Activated naive CD8-positive, alpha-beta T cell treated with anti-CD3 and anti-CD28 coated beads, Interleukin-2, amount 50 U/mL, for 24 hours (primary cell): Measurements from ENCODE around the gene MYRIP.

ENCODE experiments used
- ATAC-seq: fragments of 150-1000 bp; cut with Tn5 transposase; one replicate; pipeline ENCODE4 v1.10.0; 2021
- DNase-seq: peaks from one replicate; pipeline ENCODE4 v3.0.0; 2021
- H3K27ac Mint-ChIP-seq: one replicate; pipeline ENCODE4 v1.8.0; 2021; ENCODE audit warnings: mild to moderate bottlenecking, mixed read lengths
- H3K27me3 Mint-ChIP-seq: one replicate; pipeline ENCODE4 v1.8.0; 2021; ENCODE audit warnings: mixed read lengths
- H3K36me3 Mint-ChIP-seq: one replicate; pipeline ENCODE4 v1.8.0; 2021; ENCODE audit warnings: low read depth, mixed read lengths
- H3K4me1 Mint-ChIP-seq: one replicate; pipeline ENCODE4 v1.8.0; 2021; ENCODE audit warnings: mixed read lengths
- H3K4me3 Mint-ChIP-seq: one replicate; pipeline ENCODE4 v1.8.0; 2021; ENCODE audit warnings: mild to moderate bottlenecking, moderate library complexity, mixed read lengths
- H3K9me3 Mint-ChIP-seq: one replicate; pipeline ENCODE4 v1.8.0; 2021; ENCODE audit warnings: mixed read lengths

Gene MYRIP

DNA sequence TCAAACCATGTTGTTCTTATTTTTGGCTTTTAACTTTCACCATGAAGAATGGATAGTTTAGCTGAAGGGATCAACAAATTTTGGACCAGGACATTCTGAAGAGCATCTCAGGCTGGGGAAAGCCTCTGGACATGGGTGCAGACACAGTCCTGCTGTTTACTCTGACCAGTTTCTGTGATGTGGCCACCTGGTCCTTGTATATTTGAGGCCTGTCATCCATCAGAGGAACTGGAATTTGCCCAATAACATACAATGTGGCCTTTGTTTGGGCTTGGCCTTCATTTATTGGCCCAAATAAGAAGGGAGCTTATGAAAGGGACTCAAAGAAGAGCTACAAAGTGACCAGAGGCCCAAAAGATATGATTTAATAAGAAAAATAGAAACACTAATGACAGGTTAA lies 127.9 kb downstream of the MYRIP start:
- no peaks in the 10 kb centered on the region for H3K9me3 Mint-ChIP-seq
- H3K4me1 Mint-ChIP-seq = no peaks in the 10 kb centered on the region
- H3K27ac Mint-ChIP-seq = no peak overlapping the region
- no peak for ATAC-seq
- DNase-seq = no peak
- H3K4me3 Mint-ChIP-seq = no peak overlapping the region
- no peaks in the 10 kb centered on the region for H3K36me3 Mint-ChIP-seq
- H3K27me3 Mint-ChIP-seq = peaks cover 3% of the 10 kb centered on the region

DNA sequence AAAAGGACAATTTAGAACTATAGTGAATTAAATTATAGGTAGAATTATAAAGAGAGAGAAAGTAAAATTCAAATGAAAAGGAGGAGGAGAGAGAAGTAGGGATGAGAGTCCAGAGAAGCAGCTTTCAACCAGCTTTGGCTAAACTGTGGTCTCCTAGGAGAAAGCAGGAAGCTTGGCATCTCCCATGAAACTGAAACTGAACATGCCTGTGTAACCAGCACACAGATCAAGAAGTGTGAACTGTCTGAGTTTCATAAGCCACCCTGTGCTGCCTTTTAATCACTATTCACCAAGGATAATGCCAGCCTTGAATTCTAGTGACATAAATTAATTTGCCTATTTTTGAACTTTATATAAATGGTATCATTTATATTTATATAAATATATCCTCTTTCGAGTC lies 128.5 kb downstream of the MYRIP start:
- Mint-ChIP-seq H3K9me3 (no peaks in the 10 kb centered on the region), H3K4me3 (no peak overlapping the region), H3K4me1 (no peaks in the 10 kb centered on the region), H3K27me3 (no peaks in the 10 kb centered on the region), H3K27ac (no peak overlapping the region), H3K36me3 (no peaks in the 10 kb centered on the region)
- no peak for DNase-seq
- no peak for ATAC-seq

DNA sequence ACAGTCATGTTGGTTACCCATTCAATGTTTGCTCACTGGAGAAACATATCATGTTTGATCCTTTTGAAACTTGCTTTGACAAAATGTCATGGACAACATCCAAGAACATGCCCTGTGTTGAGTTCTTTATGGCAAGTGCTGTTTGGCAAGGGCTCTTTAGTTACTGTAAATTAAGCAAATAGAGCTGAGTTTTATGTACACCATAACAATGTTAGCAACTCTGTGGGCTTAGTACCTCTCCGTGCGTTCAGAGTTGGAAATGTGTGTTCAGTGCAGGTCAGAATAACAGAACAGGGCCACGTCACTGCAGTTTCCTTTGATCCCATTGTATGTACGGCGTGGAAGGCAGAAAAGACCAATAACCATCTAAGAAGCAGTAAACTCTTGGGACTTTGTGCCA lies 132.5 kb downstream of the MYRIP start:
- Mint-ChIP-seq H3K9me3 (peaks cover 1% of the 10 kb centered on the region), H3K36me3 (no peaks in the 10 kb centered on the region), H3K4me1 (no peaks in the 10 kb centered on the region), H3K4me3 (no peak overlapping the region), H3K27ac (no peak overlapping the region), H3K27me3 (peaks cover 2% of the 10 kb centered on the region)
- ATAC-seq = no peak
- DNase-seq = no peak

DNA sequence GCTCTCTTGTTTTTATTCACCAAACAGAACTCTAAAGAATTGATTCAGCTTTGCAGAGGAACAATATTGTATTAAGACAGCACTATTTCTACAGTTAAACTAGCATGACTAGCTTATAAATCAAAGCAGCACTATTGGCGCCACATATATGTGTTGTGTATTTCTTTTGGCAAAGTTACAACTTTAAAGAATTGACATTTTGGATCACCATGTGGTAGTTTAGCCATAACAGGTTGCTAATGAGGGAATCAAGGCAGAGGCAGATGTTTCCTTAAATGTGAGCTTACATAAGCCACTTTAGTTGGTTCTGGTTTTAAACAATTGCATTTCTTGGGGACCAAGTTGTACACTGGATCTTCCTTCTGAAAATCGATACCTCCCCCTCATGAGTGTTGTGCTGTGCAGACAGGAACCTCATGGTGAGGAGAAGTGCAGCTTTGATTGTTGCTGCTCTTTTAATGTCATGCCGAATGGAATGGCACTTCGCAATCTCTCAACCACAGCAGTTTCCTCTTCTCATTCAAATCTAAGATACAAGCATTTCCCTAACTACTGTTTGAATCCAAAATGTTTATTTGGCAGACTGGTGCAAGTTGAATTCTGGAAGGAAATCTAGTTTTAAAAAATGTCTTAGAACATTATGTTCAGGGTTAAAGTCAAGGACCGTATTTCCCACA lies 151.2 kb downstream of the MYRIP start:
- no peak for DNase-seq
- Mint-ChIP-seq H3K27ac (no peak overlapping the region), H3K9me3 (peaks cover 6% of the 10 kb centered on the region), H3K4me1 (no peaks in the 10 kb centered on the region), H3K27me3 (no peaks in the 10 kb centered on the region), H3K4me3 (no peak overlapping the region), H3K36me3 (no peaks in the 10 kb centered on the region)
- ATAC-seq = no peak

DNA sequence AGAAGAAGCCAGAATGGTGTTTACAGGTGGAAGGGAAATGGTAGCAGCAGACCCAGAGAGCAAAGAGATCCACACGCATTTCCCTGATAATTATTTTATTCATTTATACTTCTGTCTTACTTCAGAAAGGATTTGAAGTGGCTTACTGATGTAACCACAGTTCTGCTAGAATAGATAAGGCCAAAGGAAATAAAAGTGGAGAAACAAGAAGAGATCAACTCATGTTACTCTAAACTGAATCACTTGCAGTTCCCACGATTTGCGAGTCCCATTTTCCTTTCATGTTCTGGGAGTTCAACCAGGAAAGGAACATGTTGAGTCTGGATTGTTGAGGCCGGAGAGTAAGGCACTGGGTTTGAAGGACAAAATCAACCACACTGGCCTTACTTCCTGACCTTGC lies 151.8 kb downstream of the MYRIP start:
- Mint-ChIP-seq H3K4me3 (no peak overlapping the region), H3K36me3 (no peaks in the 10 kb centered on the region), H3K27ac (no peak overlapping the region), H3K4me1 (no peaks in the 10 kb centered on the region), H3K9me3 (peaks cover 4% of the 10 kb centered on the region), H3K27me3 (no peaks in the 10 kb centered on the region)
- ATAC-seq = no peak
- no peak for DNase-seq

DNA sequence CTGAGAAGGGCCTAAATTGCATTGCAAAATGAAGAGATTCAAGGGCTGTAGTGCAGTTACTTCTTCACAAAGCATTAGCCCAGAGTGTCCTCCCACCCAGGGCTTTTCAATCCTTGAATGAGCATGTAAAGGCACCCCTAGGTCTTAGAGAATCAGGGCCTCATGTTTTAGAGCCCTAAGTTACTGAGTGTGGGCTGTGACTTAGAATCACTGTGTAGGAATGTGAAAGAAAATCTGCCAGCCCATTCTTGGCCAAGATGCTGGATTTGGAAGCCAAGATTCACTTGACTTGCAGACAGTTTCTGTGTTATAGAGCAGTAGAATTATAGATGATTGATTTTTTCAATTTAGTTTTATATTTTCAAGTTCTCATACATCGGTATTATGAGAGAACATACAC lies 153.2 kb downstream of the MYRIP start:
- H3K4me1 Mint-ChIP-seq = no peaks in the 10 kb centered on the region
- H3K9me3 Mint-ChIP-seq = no peaks in the 10 kb centered on the region
- H3K27ac Mint-ChIP-seq = no peak overlapping the region
- no peak overlapping the region for H3K4me3 Mint-ChIP-seq
- H3K36me3 Mint-ChIP-seq = no peaks in the 10 kb centered on the region
- H3K27me3 Mint-ChIP-seq = no peaks in the 10 kb centered on the region
- no peak for ATAC-seq
- DNase-seq = no peak

DNA sequence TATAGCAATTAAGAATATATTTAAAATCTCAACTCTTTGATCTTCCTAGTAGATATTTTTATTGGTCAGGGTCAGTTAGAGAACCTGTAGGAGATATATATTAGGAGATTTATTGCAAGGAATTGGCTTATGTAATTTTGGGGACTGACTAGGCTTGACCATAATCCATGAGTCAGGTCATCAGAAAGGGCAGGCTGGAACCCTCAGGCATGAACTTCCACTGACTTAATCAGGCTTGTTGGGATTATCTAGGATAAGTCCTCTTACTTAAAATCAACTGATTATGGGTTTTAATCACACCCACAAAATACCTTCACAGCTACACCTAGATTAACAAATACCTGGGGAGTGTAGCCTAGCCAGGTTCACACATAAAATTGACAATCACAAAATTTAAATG lies 156.1 kb downstream of the MYRIP start:
- DNase-seq (no peak), ATAC-seq (no peak)
- Mint-ChIP-seq H3K27ac (no peak overlapping the region), H3K36me3 (no peaks in the 10 kb centered on the region), H3K4me1 (no peaks in the 10 kb centered on the region), H3K9me3 (no peaks in the 10 kb centered on the region), H3K27me3 (no peaks in the 10 kb centered on the region), H3K4me3 (no peak overlapping the region)

DNA sequence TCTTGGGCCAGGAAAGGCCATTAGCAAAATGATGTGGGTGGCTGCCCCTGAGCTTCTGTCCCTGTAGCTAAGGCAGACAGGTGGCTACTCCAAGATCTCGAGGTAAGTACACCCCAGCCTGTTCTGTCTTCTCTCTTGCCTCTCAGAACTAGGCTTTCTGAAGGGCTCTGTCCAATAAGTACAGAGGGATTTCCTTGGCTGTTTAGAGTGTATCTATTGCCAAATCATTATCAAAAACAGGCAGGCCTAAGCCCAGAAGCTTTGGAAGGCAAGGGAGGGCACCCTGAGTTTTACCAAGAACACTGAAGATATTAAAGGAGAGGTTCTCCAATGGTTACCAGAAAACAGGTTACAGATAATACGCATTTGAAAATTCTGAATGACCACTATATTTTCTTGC lies 156.6 kb downstream of the MYRIP start:
- Mint-ChIP-seq H3K36me3 (no peaks in the 10 kb centered on the region), H3K4me1 (no peaks in the 10 kb centered on the region), H3K27ac (no peak overlapping the region), H3K9me3 (no peaks in the 10 kb centered on the region), H3K27me3 (no peaks in the 10 kb centered on the region), H3K4me3 (no peak overlapping the region)
- no peak for DNase-seq
- ATAC-seq = no peak

DNA sequence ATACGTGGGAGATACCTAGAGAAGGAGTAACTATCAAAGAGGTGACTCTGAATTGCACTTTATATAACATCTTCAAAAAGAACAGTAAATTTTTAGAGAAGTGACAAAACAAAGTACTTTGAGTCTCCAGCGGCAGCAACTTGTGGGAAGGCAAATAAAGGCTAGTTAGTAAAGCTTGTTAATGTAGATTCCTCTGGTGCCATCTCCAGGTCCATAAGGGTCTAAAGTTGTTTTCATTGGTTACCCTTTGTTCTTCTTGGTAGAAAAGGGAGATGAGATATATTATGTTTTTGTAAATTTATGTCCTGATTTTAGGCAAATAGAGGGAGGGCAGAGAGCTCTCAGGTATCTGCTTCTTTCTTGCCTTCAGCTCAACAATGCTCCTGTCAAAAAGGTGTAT lies 161.6 kb downstream of the MYRIP start:
- Mint-ChIP-seq H3K4me3 (no peak overlapping the region), H3K9me3 (no peaks in the 10 kb centered on the region), H3K4me1 (no peaks in the 10 kb centered on the region), H3K36me3 (no peaks in the 10 kb centered on the region), H3K27ac (no peak overlapping the region), H3K27me3 (peaks cover 3% of the 10 kb centered on the region)
- ATAC-seq (no peak), DNase-seq (no peak)

DNA sequence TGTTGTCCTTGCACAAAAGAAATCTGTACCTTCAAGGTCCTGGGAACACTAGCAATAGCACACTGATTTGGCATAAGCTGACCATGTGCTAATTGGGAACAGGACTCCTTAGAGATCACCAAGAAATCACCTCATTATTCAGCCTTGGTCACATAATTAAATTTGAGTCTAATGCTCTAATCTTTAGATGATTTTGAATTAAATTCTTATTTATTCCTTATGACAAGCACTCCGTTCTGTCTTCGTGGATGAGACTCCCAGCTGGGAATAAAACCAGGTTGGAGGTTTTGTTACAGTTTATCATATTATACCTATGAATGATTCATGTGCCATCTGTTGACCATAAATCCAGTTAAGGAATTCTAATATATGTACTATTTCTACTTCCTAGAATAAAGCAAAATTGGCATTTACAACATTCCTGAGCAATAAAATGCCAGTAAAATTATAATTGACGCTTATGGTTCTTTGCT lies 162.2 kb downstream of the MYRIP start:
- Mint-ChIP-seq H3K27ac (no peak overlapping the region), H3K27me3 (peaks cover 3% of the 10 kb centered on the region), H3K36me3 (no peaks in the 10 kb centered on the region), H3K4me1 (no peaks in the 10 kb centered on the region), H3K4me3 (no peak overlapping the region), H3K9me3 (no peaks in the 10 kb centered on the region)
- ATAC-seq (no peak), DNase-seq (no peak)

DNA sequence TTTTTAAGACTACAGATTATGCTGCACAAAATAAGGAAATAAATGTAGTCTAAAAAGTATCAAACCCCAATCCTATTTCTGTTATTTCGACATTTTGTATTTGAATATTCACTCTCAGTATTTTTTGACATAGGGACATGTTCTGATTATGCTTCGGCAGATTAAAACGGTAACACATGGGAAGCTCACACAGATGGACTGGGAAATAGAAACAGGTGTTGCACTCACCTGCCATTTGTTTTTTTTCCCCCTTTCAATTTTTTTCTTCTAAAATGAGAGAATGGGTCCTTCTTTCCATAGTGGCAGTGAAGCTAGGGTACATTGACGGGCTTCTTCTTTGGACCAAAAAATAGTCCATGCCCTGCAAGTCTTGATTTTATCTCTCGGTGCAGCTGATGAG lies 163.1 kb downstream of the MYRIP start:
- no peak overlapping the region for H3K4me3 Mint-ChIP-seq
- ATAC-seq (no peak), DNase-seq (no peak)
- H3K27ac Mint-ChIP-seq = no peak overlapping the region
- H3K9me3 Mint-ChIP-seq = no peaks in the 10 kb centered on the region
- H3K36me3 Mint-ChIP-seq = no peaks in the 10 kb centered on the region
- peaks cover 3% of the 10 kb centered on the region for H3K27me3 Mint-ChIP-seq
- H3K4me1 Mint-ChIP-seq = no peaks in the 10 kb centered on the region

DNA sequence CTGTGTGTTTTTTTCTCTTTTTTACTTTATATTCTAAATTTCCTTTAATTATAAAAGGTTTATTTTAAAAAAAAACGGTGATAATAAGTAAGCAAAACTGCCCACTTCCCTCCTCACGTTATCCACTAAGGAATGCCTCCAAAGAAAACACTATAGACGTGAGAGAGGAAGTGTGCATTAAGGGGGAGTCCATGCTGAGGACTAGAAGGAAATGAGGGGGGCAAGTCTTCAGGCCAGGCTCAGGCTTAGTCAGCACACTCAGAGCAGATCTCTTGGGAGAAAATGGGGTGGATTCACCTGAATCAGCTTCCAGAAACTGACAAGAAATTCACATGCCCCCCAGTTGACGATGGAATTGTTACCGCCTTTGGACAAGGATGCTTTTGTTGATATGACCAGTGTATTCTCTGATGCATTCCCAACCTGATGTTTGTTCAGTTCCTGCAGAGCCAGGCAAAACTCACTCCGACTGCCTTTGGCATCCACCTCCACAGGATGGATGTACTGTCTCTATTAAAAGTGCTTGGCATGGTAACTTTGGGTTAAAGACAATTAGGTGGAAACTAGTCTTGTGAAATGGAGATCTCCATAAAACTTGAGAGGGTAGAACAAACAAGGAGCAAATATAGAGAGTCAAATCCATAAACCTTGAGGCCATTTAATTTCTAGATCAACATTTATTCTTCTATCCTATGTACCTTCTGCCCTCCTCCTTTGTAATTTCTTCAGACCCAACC lies 167.8 kb downstream of the MYRIP start:
- DNase-seq = no peak
- no peaks in the 10 kb centered on the region for H3K9me3 Mint-ChIP-seq
- H3K36me3 Mint-ChIP-seq = no peaks in the 10 kb centered on the region
- no peaks in the 10 kb centered on the region for H3K4me1 Mint-ChIP-seq
- H3K4me3 Mint-ChIP-seq = no peak overlapping the region
- no peak for ATAC-seq
- H3K27ac Mint-ChIP-seq = no peak overlapping the region
- H3K27me3 Mint-ChIP-seq = no peaks in the 10 kb centered on the region

DNA sequence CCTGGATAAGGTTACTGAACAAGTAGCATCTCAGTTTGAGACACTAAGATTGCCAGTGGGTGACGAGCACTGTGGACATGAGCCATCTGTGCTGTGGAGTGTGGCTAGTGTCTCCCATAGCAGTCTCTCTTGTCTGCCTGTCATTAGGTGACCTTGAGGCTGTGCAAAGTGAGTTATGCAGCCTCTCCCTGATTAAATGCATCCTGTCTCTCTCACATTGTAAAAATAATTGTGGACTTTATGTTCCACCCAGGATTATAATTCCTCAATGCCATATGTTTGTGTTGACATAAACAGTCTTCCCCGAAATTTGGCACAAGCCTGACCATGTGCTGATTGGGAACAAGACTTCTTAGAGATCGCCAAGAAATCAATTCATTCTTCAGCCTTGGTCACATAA lies 168.9 kb downstream of the MYRIP start:
- H3K4me3 Mint-ChIP-seq = no peak overlapping the region
- ATAC-seq (no peak), DNase-seq (no peak)
- H3K27ac Mint-ChIP-seq = no peak overlapping the region
- H3K4me1 Mint-ChIP-seq = no peaks in the 10 kb centered on the region
- H3K9me3 Mint-ChIP-seq = no peaks in the 10 kb centered on the region
- H3K36me3 Mint-ChIP-seq = no peaks in the 10 kb centered on the region
- H3K27me3 Mint-ChIP-seq = no peaks in the 10 kb centered on the region

DNA sequence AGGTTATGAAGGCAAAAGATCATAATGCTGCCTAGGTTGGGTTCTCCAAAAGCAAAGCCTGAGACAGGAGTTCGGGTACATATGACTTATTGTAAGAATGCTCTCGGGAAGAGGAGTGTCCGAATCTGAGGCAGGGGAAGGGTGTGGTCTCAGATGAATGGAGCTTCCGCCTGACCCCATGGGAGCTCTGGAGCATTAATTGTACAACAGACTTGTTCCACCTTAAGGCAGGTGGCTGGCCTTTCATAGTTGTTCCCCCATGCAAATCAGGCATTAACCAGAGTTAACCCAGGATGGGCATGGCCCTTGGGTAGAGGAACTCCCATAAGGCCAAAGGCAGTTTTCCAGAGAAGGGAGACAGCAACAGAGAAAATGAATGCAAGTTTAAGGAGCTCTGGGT lies 170.6 kb downstream of the MYRIP start:
- no peaks in the 10 kb centered on the region for H3K4me1 Mint-ChIP-seq
- DNase-seq (no peak), ATAC-seq (no peak)
- H3K36me3 Mint-ChIP-seq = no peaks in the 10 kb centered on the region
- no peaks in the 10 kb centered on the region for H3K27me3 Mint-ChIP-seq
- H3K9me3 Mint-ChIP-seq = no peaks in the 10 kb centered on the region
- no peak overlapping the region for H3K4me3 Mint-ChIP-seq
- no peak overlapping the region for H3K27ac Mint-ChIP-seq

DNA sequence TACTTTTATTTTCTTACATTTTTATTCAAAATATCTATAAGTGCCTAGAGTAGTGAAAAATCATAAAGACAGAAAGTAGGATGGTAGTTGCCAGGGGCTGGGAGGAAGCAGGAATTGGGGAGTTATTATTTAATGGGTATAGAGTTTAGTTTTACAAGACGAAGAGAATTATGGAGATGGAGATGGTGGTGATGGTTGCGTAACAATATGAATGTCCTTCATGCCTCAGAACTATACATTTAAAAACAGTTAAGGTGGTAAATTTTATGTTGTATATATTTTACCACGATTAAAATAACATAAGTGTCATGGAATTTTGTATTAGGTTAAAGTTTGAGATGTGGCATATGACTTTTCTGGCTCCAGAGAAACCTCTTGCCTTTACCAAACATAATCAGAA lies 171.4 kb downstream of the MYRIP start:
- H3K4me3 Mint-ChIP-seq = no peak overlapping the region
- H3K36me3 Mint-ChIP-seq = no peaks in the 10 kb centered on the region
- DNase-seq = no peak
- H3K4me1 Mint-ChIP-seq = no peaks in the 10 kb centered on the region
- ATAC-seq = no peak
- H3K27me3 Mint-ChIP-seq = no peaks in the 10 kb centered on the region
- no peak overlapping the region for H3K27ac Mint-ChIP-seq
- no peaks in the 10 kb centered on the region for H3K9me3 Mint-ChIP-seq
